Measurements from ENCODE around the gene DAAM2.

DNA sequence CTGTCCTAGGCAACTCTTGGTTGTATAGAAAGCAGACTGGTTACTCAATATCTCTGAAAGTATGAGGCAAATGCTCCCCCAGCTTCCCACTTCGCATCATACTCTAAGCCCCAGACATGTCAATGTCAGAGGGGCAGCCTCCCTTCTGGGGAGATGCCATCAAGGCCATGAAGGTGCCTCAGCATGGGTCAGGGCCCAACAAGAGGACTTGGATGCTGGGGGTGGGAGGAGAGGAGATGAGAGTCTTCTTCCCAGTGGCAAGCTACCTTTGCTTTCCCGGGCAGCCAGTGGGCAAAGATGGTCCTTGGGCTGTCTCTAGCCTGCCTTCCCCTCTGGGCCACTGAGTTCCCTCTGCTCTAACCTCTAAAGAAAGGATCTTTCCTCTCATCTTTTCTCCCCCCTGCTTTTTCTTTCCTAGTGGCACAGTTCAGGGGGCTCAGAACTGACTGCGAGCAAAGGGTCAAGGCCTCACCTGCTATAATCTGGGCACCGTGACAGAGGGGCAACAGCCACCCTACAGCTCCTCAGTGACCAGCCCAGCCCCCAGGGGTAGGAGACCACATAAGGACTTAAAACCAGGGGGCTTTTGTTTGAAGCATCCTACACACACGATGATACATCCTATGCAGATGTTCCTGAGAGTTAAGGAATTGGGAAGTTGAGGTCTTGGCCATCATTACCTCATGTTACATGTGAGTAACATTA, 115.8 kb downstream of the DAAM2 start:
- TF ChIP-seq POLR2A (IDR thresholded peaks at IDR 0.05; ENCODE audit: low read depth, low read length) (no peak), EZH2 (IDR thresholded peaks at IDR 0.05; ENCODE audit: borderline replicate concordance, low read depth, low read length, severe bottlenecking) (no peak), JUN (IDR thresholded peaks at IDR 0.05; ENCODE audit: borderline replicate concordance, insufficient read depth, insufficient read length, low read depth) (no peak), FOS (IDR thresholded peaks at IDR 0.05; ENCODE audit: borderline replicate concordance, insufficient read depth, low read length) (no peak), POLR2AphosphoS5 (IDR thresholded peaks at IDR 0.05; ENCODE audit: insufficient read depth, low read depth, low read length) (no peak)
- TF ChIP-seq, protein P1, sequence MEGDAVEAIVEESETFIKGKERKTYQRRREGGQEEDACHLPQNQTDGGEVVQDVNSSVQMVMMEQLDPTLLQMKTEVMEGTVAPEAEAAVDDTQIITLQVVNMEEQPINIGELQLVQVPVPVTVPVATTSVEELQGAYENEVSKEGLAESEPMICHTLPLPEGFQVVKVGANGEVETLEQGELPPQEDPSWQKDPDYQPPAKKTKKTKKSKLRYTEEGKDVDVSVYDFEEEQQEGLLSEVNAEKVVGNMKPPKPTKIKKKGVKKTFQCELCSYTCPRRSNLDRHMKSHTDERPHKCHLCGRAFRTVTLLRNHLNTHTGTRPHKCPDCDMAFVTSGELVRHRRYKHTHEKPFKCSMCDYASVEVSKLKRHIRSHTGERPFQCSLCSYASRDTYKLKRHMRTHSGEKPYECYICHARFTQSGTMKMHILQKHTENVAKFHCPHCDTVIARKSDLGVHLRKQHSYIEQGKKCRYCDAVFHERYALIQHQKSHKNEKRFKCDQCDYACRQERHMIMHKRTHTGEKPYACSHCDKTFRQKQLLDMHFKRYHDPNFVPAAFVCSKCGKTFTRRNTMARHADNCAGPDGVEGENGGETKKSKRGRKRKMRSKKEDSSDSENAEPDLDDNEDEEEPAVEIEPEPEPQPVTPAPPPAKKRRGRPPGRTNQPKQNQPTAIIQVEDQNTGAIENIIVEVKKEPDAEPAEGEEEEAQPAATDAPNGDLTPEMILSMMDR (IDR thresholded peaks at IDR 0.05; ENCODE audit: extremely low read depth in 1 of 2, insufficient read depth in 1 of 2, low read depth in 1 of 2, low read length in 2 of 2): no peak
- TF ChIP-seq, protein P2, sequence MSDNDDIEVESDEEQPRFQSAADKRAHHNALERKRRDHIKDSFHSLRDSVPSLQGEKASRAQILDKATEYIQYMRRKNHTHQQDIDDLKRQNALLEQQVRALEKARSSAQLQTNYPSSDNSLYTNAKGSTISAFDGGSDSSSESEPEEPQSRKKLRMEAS (IDR thresholded peaks at IDR 0.05; ENCODE audit: insufficient read depth, insufficient read length): no peak
